Measurements from ENCODE around the gene ACOT12.

Gene ACOT12

GRCh38 chr5:81337803-81338202 is 56.1 kb downstream of the ACOT12 start:
- Histone ChIP-seq H3K36me3 (ENCODE audit: control insufficient read depth in 1 of 2, insufficient read depth in 2 of 2, low read length in 2 of 2) (no peaks in the 10 kb centered on the region), H3K27me3 (ENCODE audit: low read depth, low read length) (no peaks in the 10 kb centered on the region), H3K27ac (ENCODE audit: low read length) (no peak overlapping the region), H3K9me3 (ENCODE audit: control insufficient read depth in 1 of 2, low read length in 2 of 2) (no peaks in the 10 kb centered on the region), H3K4me3 (ENCODE audit: low read depth in 1 of 2, low read length in 2 of 2) (no peak overlapping the region), H3K4me1 (ENCODE audit: control insufficient read depth in 1 of 2, insufficient read depth in 2 of 2, low read length in 2 of 2) (no peaks in the 10 kb centered on the region)

GRCh38 chr5:81336556-81336955 is 57.4 kb downstream of the ACOT12 start:
- H3K4me1 ChIP-seq (ENCODE audit: control insufficient read depth in 1 of 2, insufficient read depth in 2 of 2, low read length in 2 of 2) = no peaks in the 10 kb centered on the region
- H3K36me3 ChIP-seq (ENCODE audit: control insufficient read depth in 1 of 2, insufficient read depth in 2 of 2, low read length in 2 of 2) = no peaks in the 10 kb centered on the region
- no peak overlapping the region for H3K27ac ChIP-seq (ENCODE audit: low read length)
- no peaks in the 10 kb centered on the region for H3K27me3 ChIP-seq (ENCODE audit: low read depth, low read length)
- H3K9me3 ChIP-seq (ENCODE audit: control insufficient read depth in 1 of 2, low read length in 2 of 2) = no peaks in the 10 kb centered on the region
- H3K4me3 ChIP-seq (ENCODE audit: low read depth in 1 of 2, low read length in 2 of 2) = no peak overlapping the region

DNA sequence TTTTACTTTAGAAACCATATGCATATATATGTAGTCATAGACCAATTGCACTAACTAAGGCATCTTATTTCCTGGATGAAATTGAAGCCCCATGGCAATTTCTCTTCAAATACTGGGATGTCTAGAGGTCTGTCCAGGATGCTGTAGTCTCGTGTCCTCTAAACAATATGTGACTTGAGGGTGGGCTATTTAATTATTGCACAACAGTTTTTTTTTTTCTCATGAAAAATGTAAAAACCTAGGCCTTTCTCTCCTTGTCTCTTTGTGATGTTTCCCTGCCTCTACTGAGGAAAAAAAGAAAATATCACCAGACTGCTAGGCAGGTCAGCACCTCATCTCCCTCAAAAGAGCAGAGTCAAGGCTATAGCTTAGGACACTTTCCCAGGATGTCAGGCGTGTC is 58.0 kb downstream of the ACOT12 start:
- Histone ChIP-seq H3K27ac (ENCODE audit: low read length) (no peak overlapping the region), H3K36me3 (ENCODE audit: control insufficient read depth in 1 of 2, insufficient read depth in 2 of 2, low read length in 2 of 2) (no peaks in the 10 kb centered on the region), H3K4me3 (ENCODE audit: low read depth in 1 of 2, low read length in 2 of 2) (no peak overlapping the region), H3K27me3 (ENCODE audit: low read depth, low read length) (no peaks in the 10 kb centered on the region), H3K4me1 (ENCODE audit: control insufficient read depth in 1 of 2, insufficient read depth in 2 of 2, low read length in 2 of 2) (no peaks in the 10 kb centered on the region), H3K9me3 (ENCODE audit: control insufficient read depth in 1 of 2, low read length in 2 of 2) (no peaks in the 10 kb centered on the region)

- no peak overlapping the region for H3K4me3 ChIP-seq (ENCODE audit: low read depth in 1 of 2, low read length in 2 of 2)
- H3K27me3 ChIP-seq (ENCODE audit: low read depth, low read length) = no peaks in the 10 kb centered on the region
- H3K9me3 ChIP-seq (ENCODE audit: control insufficient read depth in 1 of 2, low read length in 2 of 2) = no peaks in the 10 kb centered on the region
- no peaks in the 10 kb centered on the region for H3K36me3 ChIP-seq (ENCODE audit: control insufficient read depth in 1 of 2, insufficient read depth in 2 of 2, low read length in 2 of 2)
- H3K4me1 ChIP-seq (ENCODE audit: control insufficient read depth in 1 of 2, insufficient read depth in 2 of 2, low read length in 2 of 2) = no peaks in the 10 kb centered on the region
- H3K27ac ChIP-seq (ENCODE audit: low read length) = no peak overlapping the region
Measured at GRCh38 chr5:81334304-81335061, 59.5 kb downstream of the ACOT12 start.

GRCh38 chr5:81326554-81326953 is 67.4 kb downstream of the ACOT12 start:
- Histone ChIP-seq H3K4me1 (ENCODE audit: control insufficient read depth in 1 of 2, insufficient read depth in 2 of 2, low read length in 2 of 2) (no peaks in the 10 kb centered on the region), H3K27me3 (ENCODE audit: low read depth, low read length) (no peaks in the 10 kb centered on the region), H3K9me3 (ENCODE audit: control insufficient read depth in 1 of 2, low read length in 2 of 2) (no peaks in the 10 kb centered on the region), H3K4me3 (ENCODE audit: low read depth in 1 of 2, low read length in 2 of 2) (no peak overlapping the region), H3K27ac (ENCODE audit: low read length) (no peak overlapping the region), H3K36me3 (ENCODE audit: control insufficient read depth in 1 of 2, insufficient read depth in 2 of 2, low read length in 2 of 2) (no peaks in the 10 kb centered on the region)

GRCh38 chr5:81317536-81317935 is 76.4 kb downstream of the ACOT12 start:
- peaks cover 1 to 5% of the 10 kb centered on the region in 2 donors for H3K36me3 ChIP-seq (ENCODE audit: control insufficient read depth in 1 of 2, insufficient read depth in 2 of 2, low read length in 2 of 2)
- H3K9me3 ChIP-seq (ENCODE audit: control insufficient read depth in 1 of 2, low read length in 2 of 2) = no peaks in the 10 kb centered on the region
- H3K27ac ChIP-seq (ENCODE audit: low read length) = no peak overlapping the region
- no peaks in the 10 kb centered on the region for H3K27me3 ChIP-seq (ENCODE audit: low read depth, low read length)
- H3K4me1 ChIP-seq (ENCODE audit: control insufficient read depth in 1 of 2, insufficient read depth in 2 of 2, low read length in 2 of 2) = no peaks in the 10 kb centered on the region
- no peak overlapping the region for H3K4me3 ChIP-seq (ENCODE audit: low read depth in 1 of 2, low read length in 2 of 2)

- H3K4me1 ChIP-seq (ENCODE audit: control insufficient read depth in 1 of 2, insufficient read depth in 2 of 2, low read length in 2 of 2) = no peaks in the 10 kb centered on the region
- H3K27me3 ChIP-seq (ENCODE audit: low read depth, low read length) = no peaks in the 10 kb centered on the region
- no peak overlapping the region for H3K27ac ChIP-seq (ENCODE audit: low read length)
- peaks cover 11 to 12% of the 10 kb centered on the region in 2 donors for H3K36me3 ChIP-seq (ENCODE audit: control insufficient read depth in 1 of 2, insufficient read depth in 2 of 2, low read length in 2 of 2)
- no peak overlapping the region for H3K4me3 ChIP-seq (ENCODE audit: low read depth in 1 of 2, low read length in 2 of 2)
- no peaks in the 10 kb centered on the region for H3K9me3 ChIP-seq (ENCODE audit: control insufficient read depth in 1 of 2, low read length in 2 of 2)
Measured at GRCh38 chr5:81316571-81316970, 77.4 kb downstream of the ACOT12 start.

- Histone ChIP-seq H3K4me3 (ENCODE audit: low read depth in 1 of 2, low read length in 2 of 2) (no peak overlapping the region), H3K9me3 (ENCODE audit: control insufficient read depth in 1 of 2, low read length in 2 of 2) (no peaks in the 10 kb centered on the region), H3K27ac (ENCODE audit: low read length) (no peak overlapping the region), H3K27me3 (ENCODE audit: low read depth, low read length) (no peaks in the 10 kb centered on the region), H3K4me1 (ENCODE audit: control insufficient read depth in 1 of 2, insufficient read depth in 2 of 2, low read length in 2 of 2) (no peaks in the 10 kb centered on the region), H3K36me3 (ENCODE audit: control insufficient read depth in 1 of 2, insufficient read depth in 2 of 2, low read length in 2 of 2) (peaks cover 16 to 17% of the 10 kb centered on the region in 2 donors)
Measured at GRCh38 chr5:81315830-81316229, 78.1 kb downstream of the ACOT12 start.

GRCh38 chr5:81315336-81315735 is 78.6 kb downstream of the ACOT12 start:
- H3K36me3 ChIP-seq (ENCODE audit: control insufficient read depth in 1 of 2, insufficient read depth in 2 of 2, low read length in 2 of 2) = peaks cover 20% of the 10 kb centered on the region in 2 donors
- no peaks in the 10 kb centered on the region for H3K4me1 ChIP-seq (ENCODE audit: control insufficient read depth in 1 of 2, insufficient read depth in 2 of 2, low read length in 2 of 2)
- no peaks in the 10 kb centered on the region for H3K27me3 ChIP-seq (ENCODE audit: low read depth, low read length)
- H3K27ac ChIP-seq (ENCODE audit: low read length) = no peak overlapping the region
- no peak overlapping the region for H3K4me3 ChIP-seq (ENCODE audit: low read depth in 1 of 2, low read length in 2 of 2)
- H3K9me3 ChIP-seq (ENCODE audit: control insufficient read depth in 1 of 2, low read length in 2 of 2) = no peaks in the 10 kb centered on the region

DNA sequence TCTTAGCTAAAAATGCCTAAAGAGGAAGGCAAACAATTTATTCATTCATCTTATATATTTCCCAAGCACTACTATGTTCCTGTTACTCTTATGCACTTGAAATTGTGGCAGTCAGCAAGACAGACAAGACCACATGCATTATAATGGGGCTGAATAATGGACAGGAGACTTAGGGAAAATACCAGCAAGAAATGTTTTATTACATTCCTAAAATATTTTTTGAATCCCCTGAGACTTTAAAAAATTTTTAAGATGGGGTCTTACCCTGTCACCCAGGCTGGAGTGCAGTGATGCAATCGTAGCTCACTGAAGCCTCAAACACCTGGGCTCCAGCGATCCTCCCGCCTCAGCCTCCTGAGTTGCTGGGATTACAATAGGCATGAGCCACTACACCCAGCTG is 79.4 kb downstream of the ACOT12 start:
- Histone ChIP-seq H3K4me1 (ENCODE audit: control insufficient read depth in 1 of 2, insufficient read depth in 2 of 2, low read length in 2 of 2) (no peaks in the 10 kb centered on the region), H3K4me3 (ENCODE audit: low read depth in 1 of 2, low read length in 2 of 2) (no peak overlapping the region), H3K27ac (ENCODE audit: low read length) (no peak overlapping the region), H3K36me3 (ENCODE audit: control insufficient read depth in 1 of 2, insufficient read depth in 2 of 2, low read length in 2 of 2) (peaks cover 20 to 21% of the 10 kb centered on the region in 2 donors), H3K9me3 (ENCODE audit: control insufficient read depth in 1 of 2, low read length in 2 of 2) (no peaks in the 10 kb centered on the region), H3K27me3 (ENCODE audit: low read depth, low read length) (no peaks in the 10 kb centered on the region)

DNA sequence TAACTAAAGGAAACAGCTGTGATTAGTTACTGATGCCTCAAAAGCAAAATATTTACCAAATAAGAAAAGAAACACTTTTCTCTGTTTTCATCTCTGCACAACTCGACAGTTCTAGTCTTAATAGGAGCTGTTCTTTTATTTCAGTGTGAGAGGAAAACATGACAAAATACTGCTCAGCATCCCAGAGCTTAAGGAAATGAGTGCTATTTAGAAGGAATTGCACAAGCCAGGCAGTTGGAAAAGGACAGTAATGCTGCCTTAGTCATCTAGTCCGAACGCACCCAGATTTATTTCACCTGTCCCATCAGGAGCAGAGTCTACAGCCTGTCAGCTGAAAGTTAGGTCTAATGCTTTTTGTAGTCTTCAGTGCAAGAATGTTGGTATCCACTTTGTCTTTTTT is 80.2 kb downstream of the ACOT12 start:
- no peaks in the 10 kb centered on the region for H3K9me3 ChIP-seq (ENCODE audit: control insufficient read depth in 1 of 2, low read length in 2 of 2)
- no peak overlapping the region for H3K27ac ChIP-seq (ENCODE audit: low read length)
- no peak overlapping the region for H3K4me3 ChIP-seq (ENCODE audit: low read depth in 1 of 2, low read length in 2 of 2)
- no peaks in the 10 kb centered on the region for H3K4me1 ChIP-seq (ENCODE audit: control insufficient read depth in 1 of 2, insufficient read depth in 2 of 2, low read length in 2 of 2)
- H3K27me3 ChIP-seq (ENCODE audit: low read depth, low read length) = no peaks in the 10 kb centered on the region
- H3K36me3 ChIP-seq (ENCODE audit: control insufficient read depth in 1 of 2, insufficient read depth in 2 of 2, low read length in 2 of 2) = peaks cover 26% of the 10 kb centered on the region in 2 donors

DNA sequence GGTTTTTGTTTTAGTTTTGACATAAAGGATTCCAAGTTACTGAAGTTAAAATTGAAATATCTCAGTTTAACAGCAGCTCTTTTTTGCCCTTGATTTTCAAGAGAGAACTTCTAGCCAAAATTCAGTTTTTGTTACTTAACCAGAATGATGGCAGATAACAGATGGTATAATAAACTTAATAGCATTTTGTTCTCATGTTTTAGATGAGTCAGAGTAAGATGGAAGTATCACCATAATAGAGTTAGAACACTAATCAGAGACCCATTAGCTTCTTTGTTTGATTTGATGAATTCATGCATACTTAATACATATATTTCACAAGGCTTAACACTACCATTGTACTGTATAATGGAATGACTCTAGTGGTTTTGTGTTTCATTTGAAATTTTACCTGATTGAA is 80.7 kb downstream of the ACOT12 start:
- no peaks in the 10 kb centered on the region for H3K27me3 ChIP-seq (ENCODE audit: low read depth, low read length)
- peaks cover 26% of the 10 kb centered on the region in 2 donors for H3K36me3 ChIP-seq (ENCODE audit: control insufficient read depth in 1 of 2, insufficient read depth in 2 of 2, low read length in 2 of 2)
- H3K4me1 ChIP-seq (ENCODE audit: control insufficient read depth in 1 of 2, insufficient read depth in 2 of 2, low read length in 2 of 2) = no peaks in the 10 kb centered on the region

More for the DNA sequence above, 80.7 kb downstream of the ACOT12 start:
- H3K27ac ChIP-seq (ENCODE audit: low read length) = no peak overlapping the region
- H3K4me3 ChIP-seq (ENCODE audit: low read depth in 1 of 2, low read length in 2 of 2) = no peak overlapping the region
- H3K9me3 ChIP-seq (ENCODE audit: control insufficient read depth in 1 of 2, low read length in 2 of 2) = no peaks in the 10 kb centered on the region
